Spleen (tissue), 7 donors: Measurements from ENCODE around the gene SDK1.

Experiments
- CTCF ChIP-seq, 11 experiments: fragments of 200-600 bp in 7 of 11; fragments of 450-650 bp in 4 of 11; sonication (generic) in 4 of 11; IDR thresholded peaks in 8 of 11; conservative IDR thresholded peaks in 3 of 11; 1 replicate in 7 of 11; 2 replicates in 4 of 11; pipeline versions ENCODE4 v1.4.0 to v1.8.0; 2016 to 2021; ENCODE audit warnings: antibody characterized with exemption in 11 of 11, inconsistent platforms in 4 of 11, mild to moderate bottlenecking in 1 of 11
- POLR2AphosphoS5 ChIP-seq, 3 donors: sonication (generic); formaldehyde crosslinking; IDR thresholded peaks; one replicate each; pipeline ENCODE4 v1.5.1; 2017; ENCODE audit warnings: antibody characterized with exemption in 3 of 3
- donor health status: DM: no; HTN: no; CAD: no; lungs with moderate emphysema.
- donor health status: DM: no; HTN: no; CAD: no.
- donor health status: DM: no; HTN: no; CAD: no.

GRCh38 chr7:3960050-3960763, 659.2 kb downstream of the SDK1 start:
- no peak for TF ChIP-seq CTCF (IDR thresholded peaks at IDR 0.05 in 8 of 11, conservative IDR thresholded peaks at IDR 0.05 in 3 of 11)
- TF ChIP-seq POLR2AphosphoS5 (IDR thresholded peaks at IDR 0.05), result no peak
